Measurements from ENCODE around the gene CMKLR1. TPM values are rescaled to one million over a fixed set of nuclear protein-coding genes. Genes with fewer than 3 reads are reported as not detected.

CMKLR1 gene
- total RNA-seq, 1 experiment from 2014 or later: 0.12 TPM

DNA sequence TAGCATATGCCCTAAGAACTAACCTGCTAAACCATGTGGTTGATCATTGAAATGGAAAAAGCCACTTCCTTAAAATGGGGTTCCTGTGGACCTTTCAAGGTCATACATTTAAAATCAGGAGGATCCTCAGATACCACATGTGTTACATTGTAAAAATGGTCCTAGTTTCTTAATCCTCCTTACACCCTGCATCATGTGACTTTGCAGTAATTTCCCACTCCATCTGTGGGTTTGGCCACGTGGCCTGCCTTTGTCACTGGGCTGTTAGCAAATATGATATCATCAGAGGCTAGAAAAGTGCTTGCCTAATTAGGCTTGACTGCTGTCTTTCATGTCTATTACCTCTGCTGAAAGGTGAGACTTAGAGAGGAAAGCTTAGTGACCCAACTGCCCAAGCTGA is 70.7 kb downstream of the CMKLR1 start:
- Mint-ChIP-seq H3K27me3 (ENCODE audit: insufficient read depth, unreplicated experiment) (no peaks in the 10 kb centered on the region), H3K27ac (ENCODE audit: low read depth, unreplicated experiment) (no peak overlapping the region), H3K4me3 (ENCODE audit: unreplicated experiment) (no peak overlapping the region), H3K9me3 (ENCODE audit: unreplicated experiment) (no peaks in the 10 kb centered on the region), H3K4me1 (ENCODE audit: insufficient read depth, unreplicated experiment) (no peaks in the 10 kb centered on the region), H3K36me3 (ENCODE audit: insufficient read depth, unreplicated experiment) (no peaks in the 10 kb centered on the region)
- intact Hi-C loops (cut with micrococcal nuclease): no loop called here
- CTCF ChIA-PET: no interaction called here
- POLR2A ChIA-PET: no interaction called here
- no peak for DNase-seq (ENCODE audit: unreplicated experiment)
- no TSS peak for BruUV-seq (replicated peaks)
- no peak for TF ChIP-seq CTCF (IDR thresholded peaks at IDR 0.05; ENCODE audit: unreplicated experiment)

DNA sequence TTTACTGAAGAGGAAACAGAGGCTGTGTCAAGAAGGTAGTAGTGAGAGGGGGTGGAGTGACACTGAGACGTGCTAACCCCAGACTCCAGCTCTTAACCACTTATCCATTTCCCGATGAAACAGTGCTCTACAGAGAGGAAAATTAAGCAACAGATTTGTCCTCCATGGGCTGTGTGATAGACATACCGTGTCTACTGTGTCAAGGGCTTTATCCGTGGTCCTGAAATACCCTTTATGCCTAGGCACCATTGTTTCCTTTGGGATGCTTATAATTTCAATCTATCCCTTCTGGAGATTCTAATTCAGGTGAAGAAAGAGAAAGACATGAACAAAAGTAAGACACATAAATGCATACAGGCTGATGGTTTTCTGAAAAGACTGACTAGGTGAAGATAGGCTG is 71.7 kb downstream of the CMKLR1 start:
- Mint-ChIP-seq H3K9me3 (ENCODE audit: unreplicated experiment) (no peaks in the 10 kb centered on the region), H3K36me3 (ENCODE audit: insufficient read depth, unreplicated experiment) (no peaks in the 10 kb centered on the region), H3K27ac (ENCODE audit: low read depth, unreplicated experiment) (no peak overlapping the region), H3K4me1 (ENCODE audit: insufficient read depth, unreplicated experiment) (no peaks in the 10 kb centered on the region), H3K4me3 (ENCODE audit: unreplicated experiment) (no peak overlapping the region), H3K27me3 (ENCODE audit: insufficient read depth, unreplicated experiment) (no peaks in the 10 kb centered on the region)
- BruUV-seq (replicated peaks): no TSS peak
- ChIA-PET CTCF (interaction anchor here (0.8 kb wide), 1 partner anchor 741 kb away, joined by 3 read pairs; no protein-coding TSS in a partner anchor), POLR2A (no interaction called here)
- no peak for TF ChIP-seq CTCF (IDR thresholded peaks at IDR 0.05; ENCODE audit: unreplicated experiment)
- intact Hi-C loops (cut with micrococcal nuclease): no loop called here
- no peak for DNase-seq (ENCODE audit: unreplicated experiment)

DNA sequence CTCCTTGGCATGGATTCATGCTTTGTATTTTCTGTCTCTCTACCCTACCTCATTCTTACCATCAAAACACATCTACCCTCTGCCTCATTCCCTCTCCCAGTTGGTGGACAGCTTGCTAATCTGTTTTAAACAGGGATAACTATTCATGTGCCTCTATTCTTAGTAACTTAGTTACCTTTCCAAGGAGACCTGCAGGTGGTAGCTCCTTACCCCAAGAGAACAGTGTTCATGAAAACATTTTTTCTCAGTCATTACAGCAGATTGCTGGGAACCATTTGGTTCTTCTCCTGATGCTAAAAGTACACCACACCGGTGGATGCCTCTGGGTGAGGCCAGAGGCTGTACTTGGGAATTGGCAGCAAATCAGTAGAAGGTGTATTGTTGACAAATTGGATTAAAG is 73.0 kb downstream of the CMKLR1 start:
- no peak for TF ChIP-seq CTCF (IDR thresholded peaks at IDR 0.05; ENCODE audit: unreplicated experiment)
- no peaks in the 10 kb centered on the region for H3K27me3 Mint-ChIP-seq (ENCODE audit: insufficient read depth, unreplicated experiment)

GRCh38 chr12:108265505-108265904 is 73.6 kb downstream of the CMKLR1 start:
- no TSS peak for BruUV-seq (replicated peaks)
- no peak for TF ChIP-seq CTCF (IDR thresholded peaks at IDR 0.05; ENCODE audit: unreplicated experiment)
- Mint-ChIP-seq H3K4me1 (ENCODE audit: insufficient read depth, unreplicated experiment) (no peaks in the 10 kb centered on the region), H3K9me3 (ENCODE audit: unreplicated experiment) (peaks cover 8% of the 10 kb centered on the region), H3K36me3 (ENCODE audit: insufficient read depth, unreplicated experiment) (no peaks in the 10 kb centered on the region), H3K4me3 (ENCODE audit: unreplicated experiment) (no peak overlapping the region), H3K27ac (ENCODE audit: low read depth, unreplicated experiment) (no peak overlapping the region), H3K27me3 (ENCODE audit: insufficient read depth, unreplicated experiment) (no peaks in the 10 kb centered on the region)
- intact Hi-C loops (cut with micrococcal nuclease): no loop called here
- no peak for DNase-seq (ENCODE audit: unreplicated experiment)
- ChIA-PET POLR2A (no interaction called here), CTCF (interaction anchor here (0.6 to 1.7 kb wide), 4 partner anchors 9 to 276 kb away, joined by 3 to 5 read pairs (median 4); no protein-coding TSS in a partner anchor)

More for the DNA sequence above, 73.0 kb downstream of the CMKLR1 start:
- intact Hi-C loops (cut with micrococcal nuclease): no loop called here
- CTCF ChIA-PET: no interaction called here
- Mint-ChIP-seq H3K4me1 (ENCODE audit: insufficient read depth, unreplicated experiment) (no peaks in the 10 kb centered on the region), H3K27ac (ENCODE audit: low read depth, unreplicated experiment) (no peak overlapping the region), H3K9me3 (ENCODE audit: unreplicated experiment) (peaks cover 1% of the 10 kb centered on the region), H3K4me3 (ENCODE audit: unreplicated experiment) (no peak overlapping the region), H3K36me3 (ENCODE audit: insufficient read depth, unreplicated experiment) (no peaks in the 10 kb centered on the region)
- DNase-seq (ENCODE audit: unreplicated experiment): no peak
- no TSS peak for BruUV-seq (replicated peaks)
- POLR2A ChIA-PET: no interaction called here
